ENCODE measurements around the gene ZWILCH.

DNA sequence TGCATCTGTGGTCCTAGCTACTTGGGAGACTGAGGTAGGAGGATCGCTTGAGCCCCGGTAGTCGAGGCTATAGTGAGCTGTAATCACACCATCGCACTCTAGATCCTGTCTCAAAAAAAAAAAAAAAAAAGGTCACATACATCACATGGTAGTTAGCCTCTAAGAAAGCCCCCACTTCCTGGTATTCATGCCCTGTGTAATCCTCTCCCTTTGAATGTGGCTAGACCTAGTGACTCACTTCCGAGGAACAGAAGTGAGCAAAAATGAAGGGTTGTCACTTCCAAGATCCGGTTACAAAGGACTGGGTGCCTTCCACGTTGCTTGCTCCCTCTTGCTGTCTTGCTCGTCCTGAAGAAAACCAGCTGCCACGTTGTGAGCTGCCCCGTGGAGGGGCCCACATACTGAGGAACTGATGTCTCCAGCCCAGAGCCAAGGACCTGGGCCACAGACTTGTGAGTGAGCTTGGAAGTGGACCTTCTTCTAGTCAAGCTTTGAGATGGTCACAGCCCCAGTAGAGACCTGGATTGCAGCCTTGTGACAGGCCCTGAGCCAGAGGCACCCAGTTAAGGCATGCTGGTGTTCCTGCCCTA is 73.3 kb downstream of the ZWILCH start:
- TF ChIP-seq, protein P1, sequence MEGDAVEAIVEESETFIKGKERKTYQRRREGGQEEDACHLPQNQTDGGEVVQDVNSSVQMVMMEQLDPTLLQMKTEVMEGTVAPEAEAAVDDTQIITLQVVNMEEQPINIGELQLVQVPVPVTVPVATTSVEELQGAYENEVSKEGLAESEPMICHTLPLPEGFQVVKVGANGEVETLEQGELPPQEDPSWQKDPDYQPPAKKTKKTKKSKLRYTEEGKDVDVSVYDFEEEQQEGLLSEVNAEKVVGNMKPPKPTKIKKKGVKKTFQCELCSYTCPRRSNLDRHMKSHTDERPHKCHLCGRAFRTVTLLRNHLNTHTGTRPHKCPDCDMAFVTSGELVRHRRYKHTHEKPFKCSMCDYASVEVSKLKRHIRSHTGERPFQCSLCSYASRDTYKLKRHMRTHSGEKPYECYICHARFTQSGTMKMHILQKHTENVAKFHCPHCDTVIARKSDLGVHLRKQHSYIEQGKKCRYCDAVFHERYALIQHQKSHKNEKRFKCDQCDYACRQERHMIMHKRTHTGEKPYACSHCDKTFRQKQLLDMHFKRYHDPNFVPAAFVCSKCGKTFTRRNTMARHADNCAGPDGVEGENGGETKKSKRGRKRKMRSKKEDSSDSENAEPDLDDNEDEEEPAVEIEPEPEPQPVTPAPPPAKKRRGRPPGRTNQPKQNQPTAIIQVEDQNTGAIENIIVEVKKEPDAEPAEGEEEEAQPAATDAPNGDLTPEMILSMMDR (conservative IDR thresholded peaks at IDR 0.05; ENCODE audit: low read length): no peak
- TF ChIP-seq EZH2phosphoT487 (IDR thresholded peaks at IDR 0.05; ENCODE audit: borderline replicate concordance): no peak

Data from Loucy (cell line).